NOMO-1 (cell line): Measurements from ENCODE around the gene XDH.

Experiments used
- DNase-seq, 2 experiments: peaks; one replicate each; lab custom pipeline; 2025; ENCODE audit not compliant: unreplicated experiment in 2 of 2; lab: John Stamatoyannopoulos, UW

XDH gene

GRCh38 chr2:31333046-31333445 lies 81.5 kb downstream of the XDH start:
- no peak for DNase-seq

GRCh38 chr2:31332521-31332920 lies 82.0 kb downstream of the XDH start:
- no peak for DNase-seq

- no peak for DNase-seq
Measured at GRCh38 chr2:31331156-31331555, 83.4 kb downstream of the XDH start.

GRCh38 chr2:31329081-31329625 lies 85.4 kb downstream of the XDH start:
- no peak for DNase-seq

GRCh38 chr2:31328026-31328425 lies 86.5 kb downstream of the XDH start:
- no peak for DNase-seq

- no peak for DNase-seq
Measured at GRCh38 chr2:31327505-31327904, 87.0 kb downstream of the XDH start.

GRCh38 chr2:31324016-31324633 lies 90.4 kb downstream of the XDH start:
- no peak for DNase-seq

- no peak for DNase-seq
Measured at GRCh38 chr2:31322371-31322770, 92.2 kb downstream of the XDH start.

GRCh38 chr2:31319406-31320175 lies 95.0 kb downstream of the XDH start:
- peak; percentile 45 to 58 for DNase-seq

GRCh38 chr2:31318361-31319336 lies 95.9 kb downstream of the XDH start:
- DNase-seq, result peak; percentile 45 to 58

GRCh38 chr2:31317396-31317795 lies 97.1 kb downstream of the XDH start:
- no peak for DNase-seq

- no peak for DNase-seq
Measured at GRCh38 chr2:31314761-31315160, 99.8 kb downstream of the XDH start.

GRCh38 chr2:31312898-31313297 lies 101.6 kb downstream of the XDH start:
- DNase-seq, result no peak

- DNase-seq, result no peak
Measured at GRCh38 chr2:31304816-31305215, 109.7 kb downstream of the XDH start.

- DNase-seq, result no peak
Measured at GRCh38 chr2:31302940-31303563, 111.5 kb downstream of the XDH start.

GRCh38 chr2:31300309-31300708 lies 114.2 kb downstream of the XDH start:
- no peak for DNase-seq

GRCh38 chr2:31299547-31299946 lies 115.0 kb downstream of the XDH start:
- no peak for DNase-seq

GRCh38 chr2:31297751-31298150 lies 116.8 kb downstream of the XDH start:
- DNase-seq, result peak in 1 of 2 experiments; percentile 9

GRCh38 chr2:31296641-31297287 lies 117.8 kb downstream of the XDH start:
- no peak for DNase-seq

- DNase-seq, result no peak
Measured at GRCh38 chr2:31294196-31294595, 120.3 kb downstream of the XDH start.
